GM23338 (cell line): ENCODE measurements around the gene FAM171A2.

Experiments used
- EZH2 ChIP-seq: fragments of 200-600 bp; sonication (generic); IDR thresholded peaks from one replicate; pipeline ENCODE4 v1.8.0; 2017; ENCODE audit warnings: antibody characterized with exemption, mild to moderate bottlenecking, low read depth; ENCODE audit not compliant: unreplicated experiment
- EZH2phosphoT487 ChIP-seq: fragments of 200-600 bp; sonication (generic); IDR thresholded peaks from one replicate; pipeline ENCODE4 v1.8.1; 2018; ENCODE audit warnings: antibody characterized with exemption; ENCODE audit not compliant: unreplicated experiment
- NANOG ChIP-seq: IDR thresholded peaks from 2 replicates; pipeline ENCODE4 v1.6.1; 2016; ENCODE audit warnings: antibody characterized with exemption, borderline replicate concordance
- POLR2AphosphoS5 ChIP-seq: IDR thresholded peaks from 2 replicates; pipeline ENCODE4 v1.6.1; 2016; ENCODE audit warnings: antibody characterized with exemption, low read depth
- ZNF114 ChIP-seq: fragments of 250-450 bp; sonication (Bioruptor Pico); IDR thresholded peaks from 2 replicates; pipeline ENCODE4 v1.5.0; 2020; ENCODE audit warnings: mild to moderate bottlenecking, moderate library complexity
- TF ChIP-seq, protein P1 (sequence below), 2 experiments: fragments of 200-600 bp in 1 of 2; sonication (generic) in 1 of 2; conservative IDR thresholded peaks; 2 replicates each; pipeline versions ENCODE4 v1.5.1 to v1.6.1; 2016 to 2017; ENCODE audit warnings: antibody characterized with exemption in 2 of 2, low read depth in 2 of 2, mild to moderate bottlenecking in 2 of 2, moderate library complexity in 1 of 2
- TF ChIP-seq, protein P2 (sequence below): fragments of 250-450 bp; sonication (Bioruptor Pico); IDR thresholded peaks from 2 replicates; pipeline ENCODE4 v1.5.0; 2020; ENCODE audit warnings: mild to moderate bottlenecking, moderate library complexity
- TF ChIP-seq, protein P3 (sequence below): IDR thresholded peaks from one replicate; pipeline ENCODE4 v1.6.1; 2018; ENCODE audit warnings: antibody characterized with exemption; ENCODE audit not compliant: unreplicated experiment

DNA sequence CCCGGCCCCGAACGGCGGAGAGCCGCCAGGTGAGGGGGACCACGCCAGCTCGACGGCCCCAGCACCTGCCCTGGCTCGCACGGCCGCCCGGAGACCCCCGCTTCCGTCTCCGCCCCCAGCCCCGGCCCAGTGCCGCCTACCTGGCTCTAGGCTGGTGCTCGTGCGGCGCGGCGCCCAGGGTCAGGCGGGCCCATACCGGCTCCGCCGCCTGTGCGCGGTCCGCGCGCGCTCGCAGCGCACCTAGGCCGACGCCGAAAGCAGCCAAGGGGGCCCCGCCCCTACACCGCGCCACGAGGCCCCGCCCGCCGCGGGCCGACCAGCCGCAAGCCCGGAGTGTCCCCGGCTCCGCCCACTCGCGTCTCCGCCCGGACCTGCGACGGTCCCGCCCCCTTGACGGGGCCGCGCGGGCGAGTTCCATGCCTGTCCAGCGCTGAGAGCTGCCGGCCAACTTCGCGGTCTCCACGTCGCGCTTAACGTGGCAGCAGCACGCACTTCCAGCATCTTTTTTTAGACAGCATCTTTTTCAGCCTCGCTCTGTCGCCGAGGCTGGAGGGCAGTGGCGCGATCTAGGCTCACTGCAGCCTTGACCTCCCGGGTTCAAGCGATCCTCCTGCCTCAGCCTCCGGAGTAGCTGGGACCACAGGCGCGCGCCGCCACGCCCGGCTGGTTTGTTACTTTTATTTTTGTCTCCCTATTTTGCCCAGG, 38.9 kb downstream of the FAM171A2 start, which contains the start of gene SLC25A39:
- TF ChIP-seq, protein P1, sequence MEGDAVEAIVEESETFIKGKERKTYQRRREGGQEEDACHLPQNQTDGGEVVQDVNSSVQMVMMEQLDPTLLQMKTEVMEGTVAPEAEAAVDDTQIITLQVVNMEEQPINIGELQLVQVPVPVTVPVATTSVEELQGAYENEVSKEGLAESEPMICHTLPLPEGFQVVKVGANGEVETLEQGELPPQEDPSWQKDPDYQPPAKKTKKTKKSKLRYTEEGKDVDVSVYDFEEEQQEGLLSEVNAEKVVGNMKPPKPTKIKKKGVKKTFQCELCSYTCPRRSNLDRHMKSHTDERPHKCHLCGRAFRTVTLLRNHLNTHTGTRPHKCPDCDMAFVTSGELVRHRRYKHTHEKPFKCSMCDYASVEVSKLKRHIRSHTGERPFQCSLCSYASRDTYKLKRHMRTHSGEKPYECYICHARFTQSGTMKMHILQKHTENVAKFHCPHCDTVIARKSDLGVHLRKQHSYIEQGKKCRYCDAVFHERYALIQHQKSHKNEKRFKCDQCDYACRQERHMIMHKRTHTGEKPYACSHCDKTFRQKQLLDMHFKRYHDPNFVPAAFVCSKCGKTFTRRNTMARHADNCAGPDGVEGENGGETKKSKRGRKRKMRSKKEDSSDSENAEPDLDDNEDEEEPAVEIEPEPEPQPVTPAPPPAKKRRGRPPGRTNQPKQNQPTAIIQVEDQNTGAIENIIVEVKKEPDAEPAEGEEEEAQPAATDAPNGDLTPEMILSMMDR (conservative IDR thresholded peaks at IDR 0.05; ENCODE audit: low read depth in 2 of 2) = no peak
- peak; percentile 69 for TF ChIP-seq POLR2AphosphoS5
- no peak for TF ChIP-seq EZH2phosphoT487
- no peak for TF ChIP-seq EZH2
- TF ChIP-seq, protein P2, sequence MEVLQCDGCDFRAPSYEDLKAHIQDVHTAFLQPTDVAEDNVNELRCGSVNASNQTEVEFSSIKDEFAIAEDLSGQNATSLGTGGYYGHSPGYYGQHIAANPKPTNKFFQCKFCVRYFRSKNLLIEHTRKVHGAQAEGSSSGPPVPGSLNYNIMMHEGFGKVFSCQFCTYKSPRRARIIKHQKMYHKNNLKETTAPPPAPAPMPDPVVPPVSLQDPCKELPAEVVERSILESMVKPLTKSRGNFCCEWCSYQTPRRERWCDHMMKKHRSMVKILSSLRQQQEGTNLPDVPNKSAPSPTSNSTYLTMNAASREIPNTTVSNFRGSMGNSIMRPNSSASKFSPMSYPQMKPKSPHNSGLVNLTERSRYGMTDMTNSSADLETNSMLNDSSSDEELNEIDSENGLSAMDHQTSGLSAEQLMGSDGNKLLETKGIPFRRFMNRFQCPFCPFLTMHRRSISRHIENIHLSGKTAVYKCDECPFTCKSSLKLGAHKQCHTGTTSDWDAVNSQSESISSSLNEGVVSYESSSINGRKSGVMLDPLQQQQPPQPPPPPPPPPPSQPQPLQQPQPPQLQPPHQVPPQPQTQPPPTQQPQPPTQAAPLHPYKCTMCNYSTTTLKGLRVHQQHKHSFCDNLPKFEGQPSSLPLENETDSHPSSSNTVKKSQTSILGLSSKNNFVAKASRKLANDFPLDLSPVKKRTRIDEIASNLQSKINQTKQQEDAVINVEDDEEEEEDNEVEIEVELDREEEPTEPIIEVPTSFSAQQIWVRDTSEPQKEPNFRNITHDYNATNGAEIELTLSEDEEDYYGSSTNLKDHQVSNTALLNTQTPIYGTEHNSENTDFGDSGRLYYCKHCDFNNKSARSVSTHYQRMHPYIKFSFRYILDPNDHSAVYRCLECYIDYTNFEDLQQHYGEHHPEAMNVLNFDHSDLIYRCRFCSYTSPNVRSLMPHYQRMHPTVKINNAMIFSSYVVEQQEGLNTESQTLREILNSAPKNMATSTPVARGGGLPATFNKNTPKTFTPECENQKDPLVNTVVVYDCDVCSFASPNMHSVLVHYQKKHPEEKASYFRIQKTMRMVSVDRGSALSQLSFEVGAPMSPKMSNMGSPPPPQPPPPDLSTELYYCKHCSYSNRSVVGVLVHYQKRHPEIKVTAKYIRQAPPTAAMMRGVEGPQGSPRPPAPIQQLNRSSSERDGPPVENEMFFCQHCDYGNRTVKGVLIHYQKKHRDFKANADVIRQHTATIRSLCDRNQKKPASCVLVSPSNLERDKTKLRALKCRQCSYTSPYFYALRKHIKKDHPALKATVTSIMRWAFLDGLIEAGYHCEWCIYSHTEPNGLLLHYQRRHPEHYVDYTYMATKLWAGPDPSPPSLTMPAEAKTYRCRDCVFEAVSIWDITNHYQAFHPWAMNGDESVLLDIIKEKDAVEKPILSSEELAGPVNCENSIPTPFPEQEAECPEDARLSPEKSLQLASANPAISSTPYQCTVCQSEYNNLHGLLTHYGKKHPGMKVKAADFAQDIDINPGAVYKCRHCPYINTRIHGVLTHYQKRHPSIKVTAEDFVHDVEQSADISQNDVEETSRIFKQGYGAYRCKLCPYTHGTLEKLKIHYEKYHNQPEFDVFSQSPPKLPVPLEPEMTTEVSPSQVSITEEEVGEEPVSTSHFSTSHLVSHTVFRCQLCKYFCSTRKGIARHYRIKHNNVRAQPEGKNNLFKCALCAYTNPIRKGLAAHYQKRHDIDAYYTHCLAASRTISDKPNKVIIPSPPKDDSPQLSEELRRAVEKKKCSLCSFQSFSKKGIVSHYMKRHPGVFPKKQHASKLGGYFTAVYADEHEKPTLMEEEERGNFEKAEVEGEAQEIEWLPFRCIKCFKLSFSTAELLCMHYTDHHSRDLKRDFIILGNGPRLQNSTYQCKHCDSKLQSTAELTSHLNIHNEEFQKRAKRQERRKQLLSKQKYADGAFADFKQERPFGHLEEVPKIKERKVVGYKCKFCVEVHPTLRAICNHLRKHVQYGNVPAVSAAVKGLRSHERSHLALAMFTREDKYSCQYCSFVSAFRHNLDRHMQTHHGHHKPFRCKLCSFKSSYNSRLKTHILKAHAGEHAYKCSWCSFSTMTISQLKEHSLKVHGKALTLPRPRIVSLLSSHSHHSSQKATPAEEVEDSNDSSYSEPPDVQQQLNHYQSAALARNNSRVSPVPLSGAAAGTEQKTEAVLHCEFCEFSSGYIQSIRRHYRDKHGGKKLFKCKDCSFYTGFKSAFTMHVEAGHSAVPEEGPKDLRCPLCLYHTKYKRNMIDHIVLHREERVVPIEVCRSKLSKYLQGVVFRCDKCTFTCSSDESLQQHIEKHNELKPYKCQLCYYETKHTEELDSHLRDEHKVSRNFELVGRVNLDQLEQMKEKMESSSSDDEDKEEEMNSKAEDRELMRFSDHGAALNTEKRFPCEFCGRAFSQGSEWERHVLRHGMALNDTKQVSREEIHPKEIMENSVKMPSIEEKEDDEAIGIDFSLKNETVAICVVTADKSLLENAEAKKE = no peak
- TF ChIP-seq NANOG = no peak
- TF ChIP-seq ZNF114 (CRISPR knock-in tag) = no peak
- TF ChIP-seq, protein P3, sequence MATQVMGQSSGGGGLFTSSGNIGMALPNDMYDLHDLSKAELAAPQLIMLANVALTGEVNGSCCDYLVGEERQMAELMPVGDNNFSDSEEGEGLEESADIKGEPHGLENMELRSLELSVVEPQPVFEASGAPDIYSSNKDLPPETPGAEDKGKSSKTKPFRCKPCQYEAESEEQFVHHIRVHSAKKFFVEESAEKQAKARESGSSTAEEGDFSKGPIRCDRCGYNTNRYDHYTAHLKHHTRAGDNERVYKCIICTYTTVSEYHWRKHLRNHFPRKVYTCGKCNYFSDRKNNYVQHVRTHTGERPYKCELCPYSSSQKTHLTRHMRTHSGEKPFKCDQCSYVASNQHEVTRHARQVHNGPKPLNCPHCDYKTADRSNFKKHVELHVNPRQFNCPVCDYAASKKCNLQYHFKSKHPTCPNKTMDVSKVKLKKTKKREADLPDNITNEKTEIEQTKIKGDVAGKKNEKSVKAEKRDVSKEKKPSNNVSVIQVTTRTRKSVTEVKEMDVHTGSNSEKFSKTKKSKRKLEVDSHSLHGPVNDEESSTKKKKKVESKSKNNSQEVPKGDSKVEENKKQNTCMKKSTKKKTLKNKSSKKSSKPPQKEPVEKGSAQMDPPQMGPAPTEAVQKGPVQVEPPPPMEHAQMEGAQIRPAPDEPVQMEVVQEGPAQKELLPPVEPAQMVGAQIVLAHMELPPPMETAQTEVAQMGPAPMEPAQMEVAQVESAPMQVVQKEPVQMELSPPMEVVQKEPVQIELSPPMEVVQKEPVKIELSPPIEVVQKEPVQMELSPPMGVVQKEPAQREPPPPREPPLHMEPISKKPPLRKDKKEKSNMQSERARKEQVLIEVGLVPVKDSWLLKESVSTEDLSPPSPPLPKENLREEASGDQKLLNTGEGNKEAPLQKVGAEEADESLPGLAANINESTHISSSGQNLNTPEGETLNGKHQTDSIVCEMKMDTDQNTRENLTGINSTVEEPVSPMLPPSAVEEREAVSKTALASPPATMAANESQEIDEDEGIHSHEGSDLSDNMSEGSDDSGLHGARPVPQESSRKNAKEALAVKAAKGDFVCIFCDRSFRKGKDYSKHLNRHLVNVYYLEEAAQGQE = no peak
